OCI-LY3 (cell line): ENCODE measurements around the gene AGAP1.

Source experiments
- CTCF ChIP-seq: fragments of 200-600, 300-600 bp; sonication (generic); IDR thresholded peaks from 2 replicates; pipeline ENCODE4 v1.5.1; 2014; ENCODE audit warnings: antibody characterized with exemption, low read length, low read depth
- EZH2phosphoT487 ChIP-seq: fragments of 200-600 bp; shearing (Covaris generic); IDR thresholded peaks from 2 replicates; pipeline ENCODE4 v1.6.1; 2018; ENCODE audit warnings: antibody characterized with exemption, mixed run types, low read depth

- TF ChIP-seq CTCF (no peak), EZH2phosphoT487 (no peak)
Measured at GRCh38 chr2:235939471-235939870, 445.6 kb downstream of the AGAP1 start.
